C4-2B (cell line): Measurements from ENCODE around the gene SHFL.

ENCODE experiments used
- H3K27ac ChIP-seq: fragments of 450-650 bp; 2 replicates; pipeline ENCODE4 v1.5.1; 2017
- CTCF ChIP-seq: fragments of 450-650 bp; conservative IDR thresholded peaks from 2 replicates; pipeline ENCODE4 v1.5.1; 2017; ENCODE audit warnings: mild to moderate bottlenecking
- ZFX ChIP-seq: fragments of 450-650 bp; IDR thresholded peaks from 2 replicates; pipeline ENCODE4 v1.6.1; 2017

Gene SHFL

GRCh38 chr19:10085641-10086590 is at the start of gene SHFL:
TSS of gene SHFL (plus strand) at chr19:10086317. CDS start at chr19:10086428, 111 bp downstream.
- TF ChIP-seq CTCF (no peak), ZFX (0 out of 2 replicates have a peak, but pooled peaks have one; percentile 10)
- peak within 1 kb of the TSS; percentile 33; the same call in 1 of the 2 replicates for H3K27ac ChIP-seq

- TF ChIP-seq CTCF (no peak), ZFX (no peak)
- no peak overlapping the region for H3K27ac ChIP-seq
Observed at GRCh38 chr19:10036601-10037071, 49.5 kb upstream of the SHFL start.

GRCh38 chr19:10037367-10037766 is 48.8 kb upstream of the SHFL start:
- no peak for TF ChIP-seq ZFX
- no peak for TF ChIP-seq CTCF
- H3K27ac ChIP-seq, result no peak overlapping the region

- no peak overlapping the region for H3K27ac ChIP-seq
- no peak for TF ChIP-seq CTCF
- TF ChIP-seq ZFX, result no peak
Observed at GRCh38 chr19:10037809-10038208, 48.3 kb upstream of the SHFL start.

GRCh38 chr19:10043286-10043927 is 42.7 kb upstream of the SHFL start:
- no peak overlapping the region for H3K27ac ChIP-seq
- no peak for TF ChIP-seq ZFX
- no peak for TF ChIP-seq CTCF

GRCh38 chr19:10044390-10044789 is 41.7 kb upstream of the SHFL start:
- no peak overlapping the region for H3K27ac ChIP-seq
- TF ChIP-seq CTCF (no peak), ZFX (no peak)

GRCh38 chr19:10045371-10045770 is 40.7 kb upstream of the SHFL start:
- TF ChIP-seq CTCF, result no peak
- TF ChIP-seq ZFX, result no peak
- no peak overlapping the region for H3K27ac ChIP-seq
